GM18868 (cell line): ENCODE data around the gene POLR2E.
A peak's percentile ranks its signal among the peaks of the same experiment; 100 is the strongest.

Experiments used
- ATAC-seq: cut with Tn5 transposase; IDR thresholded peaks from one replicate; pipeline ENCODE4 v1.9.1; 2021; ENCODE audit warnings: mild to moderate bottlenecking, moderate library complexity; ENCODE audit not compliant: unreplicated experiment

POLR2E gene

GRCh38 chr19:1111641-1112267, 16.6 kb upstream of the POLR2E start:
- no peak for ATAC-seq

GRCh38 chr19:1110809-1111640, 15.8 kb upstream of the POLR2E start:
- no peak for ATAC-seq

GRCh38 chr19:1109697-1110671, 14.8 kb upstream of the POLR2E start:
- no peak for ATAC-seq

- no peak for ATAC-seq
These were observed 13.9 kb upstream of the POLR2E start for GRCh38 chr19:1109032-1109551.

GRCh38 chr19:1108291-1109031, 13.3 kb upstream of the POLR2E start:
- no peak for ATAC-seq

- ATAC-seq: no peak
These were observed 12.6 kb upstream of the POLR2E start for GRCh38 chr19:1107661-1108261.

GRCh38 chr19:1106841-1107660, 11.9 kb upstream of the POLR2E start:
- ATAC-seq: no peak

- no peak for ATAC-seq
These were observed 11.0 kb upstream of the POLR2E start for GRCh38 chr19:1105873-1106840.

GRCh38 chr19:1105008-1105872, 10.1 kb upstream of the POLR2E start:
- ATAC-seq: no peak

- ATAC-seq: peak; percentile 29
These were observed 9.3 kb upstream of the POLR2E start for GRCh38 chr19:1104311-1105007.

- ATAC-seq: peak; percentile 71
These were observed 8.6 kb upstream of the POLR2E start, which contains the start of gene GPX4 for GRCh38 chr19:1103708-1104310. TSS of gene GPX4 (plus strand) at chr19:1103994. CDS start at chr19:1104044, 50 bp downstream.

- no peak for ATAC-seq
These were observed 8.0 kb upstream of the POLR2E start for GRCh38 chr19:1103132-1103707.

- no peak for ATAC-seq
These were observed 7.4 kb upstream of the POLR2E start for GRCh38 chr19:1102407-1103131.

- ATAC-seq: no peak
These were observed 6.1 kb upstream of the POLR2E start for GRCh38 chr19:1101337-1101698.
